K562 (cell line): Measurements from ENCODE around the gene MMP17. TPM values are rescaled to one million over a fixed set of nuclear protein-coding genes. Genes with fewer than 3 reads are reported as not detected.

Experiments used
- CTBP1 ChIP-seq: fragments of 450-650 bp; IDR thresholded peaks from 2 replicates; pipeline ENCODE4 v1.6.1; 2016; ENCODE audit warnings: borderline replicate concordance
- MEF2A ChIP-seq: IDR thresholded peaks from 2 replicates; pipeline ENCODE4 v1.6.1; 2011; ENCODE audit warnings: low read depth, mild to moderate bottlenecking, low read length, moderate library complexity; ENCODE audit not compliant: control insufficient read depth
- MYNN ChIP-seq, 2 experiments: sonication (generic); formaldehyde crosslinking in 1 of 2; IDR thresholded peaks; 2 replicates each; pipeline versions ENCODE4 v1.5.0 to v1.6.1; 2016 to 2020; ENCODE audit warnings: antibody characterized with exemption in 1 of 2, missing genetic modification reagents in 1 of 2
- RCOR1 ChIP-seq, 2 experiments: IDR thresholded peaks; 2 replicates each; pipeline ENCODE4 v1.6.1; 2012; ENCODE audit warnings: low read depth in 2 of 2, low read length in 2 of 2, borderline replicate concordance in 1 of 2, improper control_type of control experiment in 1 of 2
- SMARCB1 ChIP-seq: IDR thresholded peaks from 2 replicates; pipeline ENCODE4 v1.6.1; 2011; ENCODE audit warnings: improper control_type of control experiment, low read depth; ENCODE audit not compliant: insufficient read length
- SP1 ChIP-seq: sonication (generic); formaldehyde crosslinking; IDR thresholded peaks from 2 replicates; pipeline ENCODE4 v1.8.1; 2022; ENCODE audit warnings: mild to moderate bottlenecking, missing genetic modification reagents
- SRF ChIP-seq, 2 experiments: fragments of 250-450, 450-650 bp in 1 of 2; sonication (Bioruptor Pico) in 1 of 2; sonication (generic) in 1 of 2; formaldehyde crosslinking; IDR thresholded peaks; 2 replicates each; pipeline versions ENCODE4 v1.5.0 to v1.5.1; 2020 to 2022; ENCODE audit warnings: mild to moderate bottlenecking in 1 of 2, missing genetic modification reagents in 1 of 2
- TCF7 ChIP-seq: sonication (generic); IDR thresholded peaks from 2 replicates; pipeline ENCODE4 v1.6.1; 2016; ENCODE audit warnings: antibody characterized with exemption, borderline replicate concordance
- TEAD1 ChIP-seq, 2 experiments: fragments of 450-650 bp in 1 of 2; sonication (generic) in 1 of 2; formaldehyde crosslinking; IDR thresholded peaks; 2 replicates each; pipeline versions ENCODE4 v1.4.0 to v1.8.0; 2020 to 2022; ENCODE audit warnings: mild to moderate bottlenecking in 2 of 2, missing genetic modification reagents in 1 of 2
- TRIM24 ChIP-seq, 2 experiments: fragments of 450-650 bp; IDR thresholded peaks; 2 replicates each; pipeline ENCODE4 v1.6.1; 2016
- ZNF263 ChIP-seq: sonication (generic); formaldehyde crosslinking; IDR thresholded peaks from 2 replicates; pipeline ENCODE4 v1.8.0; 2022; ENCODE audit warnings: mild to moderate bottlenecking, missing genetic modification reagents, borderline replicate concordance
- ZNF57 ChIP-seq: fragments of 450-650 bp; formaldehyde crosslinking; IDR thresholded peaks from 2 replicates; pipeline ENCODE4 v1.4.0; 2020; ENCODE audit warnings: mild to moderate bottlenecking, moderate library complexity
- polyA plus RNA-seq, 8 experiments: library from polyadenylated mRNA; depleted of rRNA in 4 of 8; stranded (reverse) in 5 of 8; unstranded in 3 of 8; fragments of >200 nt; fragmentation: Nextera tagmentation in 2 of 8; fragmentation: Illumina TruSeq in 1 of 8; extraction: Ambion mirVana in 2 of 8; extraction: Trizol in 1 of 8; gene quantifications; 2 replicates each; pipeline versions ENCODE4 v1.2.1 to v1.2.3, GENCODE V29; 2011 to 2014; ENCODE audit warnings: inconsistent platforms in 1 of 8, missing spikeins in 1 of 8
- total RNA-seq, 7 experiments: library from RNA; depleted of rRNA in 6 of 7; stranded (reverse); fragments of >200 nt in 6 of 7; fragmentation: Illumina TruSeq in 2 of 7; extraction: Trizol in 2 of 7; gene quantifications; 2 replicates each; pipeline versions ENCODE4 v1.2.1 to v1.2.3, GENCODE V29; 2011 to 2021; ENCODE audit warnings: low replicate concordance in 1 of 7
- TF ChIP-seq, protein P1 (sequence below): fragments of 250-450 bp; sonication (Bioruptor Pico); IDR thresholded peaks from 2 replicates; pipeline ENCODE4 v1.4.0; 2020
- TF ChIP-seq, protein P2 (sequence below): sonication (generic); formaldehyde crosslinking; IDR thresholded peaks from 2 replicates; pipeline ENCODE4 v1.8.0; 2022; ENCODE audit warnings: mild to moderate bottlenecking, missing genetic modification reagents
- TF ChIP-seq, protein P3 (sequence below): fragments of 450-650 bp; formaldehyde crosslinking; IDR thresholded peaks from 2 replicates; pipeline ENCODE4 v1.4.0; 2020; ENCODE audit warnings: mild to moderate bottlenecking, moderate library complexity
- TF ChIP-seq, protein P4 (sequence below): sonication (generic); IDR thresholded peaks from 2 replicates; pipeline ENCODE4 v1.6.1; 2016

The MMP17 gene
- total and polyA plus RNA-seq, 9 of the 15 experiments (the other 6 are each of a cell fraction or from before 2014, with no cell fraction given) = 1.1 to 21.2 (median 17.1) TPM; not detected in 2

DNA sequence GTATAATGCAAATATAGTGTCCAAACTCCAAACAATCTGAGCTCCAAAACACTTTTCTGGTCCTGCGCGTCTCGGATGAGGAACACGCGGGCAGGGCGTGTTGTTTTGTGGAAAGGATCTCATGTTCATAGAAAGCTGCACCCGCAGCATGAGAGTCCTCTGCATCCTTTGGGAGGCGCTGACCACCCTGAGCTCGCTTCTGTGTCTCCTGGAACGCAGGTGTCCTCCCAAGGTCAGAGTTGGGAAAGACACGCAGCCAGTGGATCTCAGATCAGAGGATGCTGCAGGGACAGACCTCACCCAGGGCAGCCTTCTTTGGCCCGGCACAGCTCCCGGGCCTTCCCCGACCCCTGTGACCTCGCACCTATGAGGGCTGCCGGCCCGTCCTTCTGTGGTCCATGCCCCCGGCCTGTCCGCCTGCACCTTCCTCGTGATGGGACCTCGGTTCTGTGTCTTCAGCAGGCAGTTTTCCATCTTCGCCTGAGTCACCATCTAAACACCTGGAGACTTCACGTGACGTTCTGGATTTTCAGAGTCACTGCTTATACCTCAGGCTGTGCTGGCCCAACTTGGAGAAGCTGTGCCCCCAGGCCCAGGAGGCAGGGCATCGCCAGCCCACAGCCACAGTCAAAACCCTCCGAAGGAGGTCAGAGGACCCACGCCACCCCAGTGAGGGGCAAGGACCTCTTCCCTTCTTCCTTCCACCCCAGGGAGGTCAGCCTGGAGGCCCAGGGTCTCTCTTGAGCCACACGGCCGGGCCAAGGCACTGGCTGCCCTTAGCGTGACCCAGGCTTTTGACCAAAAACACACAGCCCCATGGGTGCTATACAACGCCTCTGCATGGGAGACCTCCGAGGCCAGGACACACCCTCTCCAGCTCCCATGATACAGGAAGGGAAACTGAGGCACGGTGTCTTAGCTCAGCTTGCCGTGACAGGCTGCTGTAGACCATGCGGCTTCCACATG is 25.9 kb downstream of the MMP17 start (continued):
- TF ChIP-seq, protein P1, sequence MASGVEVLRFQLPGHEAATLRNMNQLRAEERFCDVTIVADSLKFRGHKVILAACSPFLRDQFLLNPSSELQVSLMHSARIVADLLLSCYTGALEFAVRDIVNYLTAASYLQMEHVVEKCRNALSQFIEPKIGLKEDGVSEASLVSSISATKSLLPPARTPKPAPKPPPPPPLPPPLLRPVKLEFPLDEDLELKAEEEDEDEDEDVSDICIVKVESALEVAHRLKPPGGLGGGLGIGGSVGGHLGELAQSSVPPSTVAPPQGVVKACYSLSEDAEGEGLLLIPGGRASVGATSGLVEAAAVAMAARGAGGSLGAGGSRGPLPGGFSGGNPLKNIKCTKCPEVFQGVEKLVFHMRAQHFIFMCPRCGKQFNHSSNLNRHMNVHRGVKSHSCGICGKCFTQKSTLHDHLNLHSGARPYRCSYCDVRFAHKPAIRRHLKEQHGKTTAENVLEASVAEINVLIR (CRISPR knock-in tag) = no peak
- TF ChIP-seq TRIM24 (IDR thresholded peaks at IDR 0.05) (no peak), SMARCB1 (no peak), TCF7 (no peak), RCOR1 (IDR thresholded peaks at IDR 0.05; ENCODE audit: borderline replicate concordance in 1 of 2, low read depth in 2 of 2, low read length in 2 of 2) (no peak), SRF (CRISPR knock-in tag; IDR thresholded peaks at IDR 0.05) (no peak), MYNN (IDR thresholded peaks at IDR 0.05) (no peak), MYNN (CRISPR knock-in tag; IDR thresholded peaks at IDR 0.05) (no peak), ZNF57 (no peak), CTBP1 (peak; percentile 40; the same call in 1 of the 2 replicates), TEAD1 (CRISPR knock-in tag; IDR thresholded peaks at IDR 0.05) (no peak), ZNF263 (CRISPR knock-in tag) (no peak), SP1 (no peak), MEF2A (no peak)
- TF ChIP-seq, protein P2, sequence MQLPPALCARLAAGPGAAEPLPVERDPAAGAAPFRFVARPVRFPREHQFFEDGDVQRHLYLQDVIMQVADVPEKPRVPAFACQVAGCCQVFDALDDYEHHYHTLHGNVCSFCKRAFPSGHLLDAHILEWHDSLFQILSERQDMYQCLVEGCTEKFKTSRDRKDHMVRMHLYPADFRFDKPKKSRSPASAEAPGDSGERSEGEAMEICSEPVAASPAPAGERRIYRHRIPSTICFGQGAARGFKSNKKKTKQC (CRISPR knock-in tag) = no peak
- TF ChIP-seq, protein P3, sequence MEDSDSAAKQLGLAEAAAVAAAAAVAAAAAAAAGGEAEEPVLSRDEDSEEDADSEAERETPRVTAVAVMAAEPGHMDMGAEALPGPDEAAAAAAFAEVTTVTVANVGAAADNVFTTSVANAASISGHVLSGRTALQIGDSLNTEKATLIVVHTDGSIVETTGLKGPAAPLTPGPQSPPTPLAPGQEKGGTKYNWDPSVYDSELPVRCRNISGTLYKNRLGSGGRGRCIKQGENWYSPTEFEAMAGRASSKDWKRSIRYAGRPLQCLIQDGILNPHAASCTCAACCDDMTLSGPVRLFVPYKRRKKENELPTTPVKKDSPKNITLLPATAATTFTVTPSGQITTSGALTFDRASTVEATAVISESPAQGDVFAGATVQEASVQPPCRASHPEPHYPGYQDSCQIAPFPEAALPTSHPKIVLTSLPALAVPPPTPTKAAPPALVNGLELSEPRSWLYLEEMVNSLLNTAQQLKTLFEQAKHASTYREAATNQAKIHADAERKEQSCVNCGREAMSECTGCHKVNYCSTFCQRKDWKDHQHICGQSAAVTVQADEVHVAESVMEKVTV (CRISPR knock-in tag) = no peak
- TF ChIP-seq, protein P4, sequence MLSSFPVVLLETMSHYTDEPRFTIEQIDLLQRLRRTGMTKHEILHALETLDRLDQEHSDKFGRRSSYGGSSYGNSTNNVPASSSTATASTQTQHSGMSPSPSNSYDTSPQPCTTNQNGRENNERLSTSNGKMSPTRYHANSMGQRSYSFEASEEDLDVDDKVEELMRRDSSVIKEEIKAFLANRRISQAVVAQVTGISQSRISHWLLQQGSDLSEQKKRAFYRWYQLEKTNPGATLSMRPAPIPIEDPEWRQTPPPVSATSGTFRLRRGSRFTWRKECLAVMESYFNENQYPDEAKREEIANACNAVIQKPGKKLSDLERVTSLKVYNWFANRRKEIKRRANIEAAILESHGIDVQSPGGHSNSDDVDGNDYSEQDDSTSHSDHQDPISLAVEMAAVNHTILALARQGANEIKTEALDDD = no peak
